GM19397 (cell line): ENCODE measurements around the gene C1orf146.
"Not testable (repeated sequence)": the region's sequence is repeated elsewhere in the genome, so short reads cannot be mapped to it uniquely, and the experiment has no call there.

Source experiments
- ATAC-seq: cut with Tn5 transposase; IDR thresholded peaks from one replicate; pipeline ENCODE4 v1.9.1; 2021; ENCODE audit warnings: mild to moderate bottlenecking, moderate library complexity; ENCODE audit not compliant: unreplicated experiment

Gene C1orf146

GRCh38 chr1:92217721-92218120 lies at the start of gene C1orf146:
Gene C1orf146 (plus strand): TSS chr1:92217915. CDS start chr1:92231421, 13,506 bp downstream.
- ATAC-seq = no peak

GRCh38 chr1:92168657-92169056 lies 49.1 kb upstream of the C1orf146 start:
- no peak for ATAC-seq

DNA sequence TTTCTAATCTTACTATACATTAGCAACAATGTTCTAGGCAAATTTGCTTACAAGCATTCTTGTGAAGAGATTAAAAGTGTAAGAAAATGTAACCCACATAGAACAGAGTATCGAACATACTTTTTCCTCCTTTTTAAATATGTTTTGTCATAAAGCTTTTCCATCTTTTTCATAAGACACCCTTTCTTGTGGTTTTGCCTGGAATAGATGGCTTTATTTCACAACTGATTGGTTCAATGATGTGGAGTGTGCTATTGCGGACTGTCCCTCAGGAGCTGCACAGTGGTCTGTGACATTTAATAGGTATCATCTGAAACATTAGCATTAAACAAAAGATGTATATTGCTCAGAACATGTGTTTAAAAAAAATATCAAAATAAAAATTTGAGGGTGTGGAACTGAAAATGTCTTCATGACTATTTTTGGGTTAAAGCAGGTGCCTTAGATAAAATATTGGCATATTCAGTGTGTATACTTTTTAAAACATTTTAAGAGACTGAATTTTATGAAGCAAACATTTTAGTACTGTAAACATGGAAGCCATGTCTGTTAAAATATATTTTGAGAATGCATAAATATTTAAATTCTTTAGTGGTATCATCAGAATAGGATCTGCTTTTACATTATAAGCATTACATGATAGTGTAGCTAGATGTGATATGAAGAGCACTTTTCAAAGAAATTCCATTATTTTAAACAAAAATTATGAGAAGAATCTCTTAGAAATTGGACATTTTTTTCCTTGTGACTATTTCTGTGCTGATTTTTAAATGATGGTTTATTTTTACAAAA lies 48.3 kb upstream of the C1orf146 start:
- no peak for ATAC-seq

- ATAC-seq = no peak
Observed at GRCh38 chr1:92184632-92185031, 33.1 kb upstream of the C1orf146 start.

- no peak for ATAC-seq
Observed at GRCh38 chr1:92186081-92186480, 31.6 kb upstream of the C1orf146 start.

GRCh38 chr1:92188436-92189255 lies 29.1 kb upstream of the C1orf146 start:
- ATAC-seq = no peak

- ATAC-seq = no peak
Observed at GRCh38 chr1:92191726-92192125, 26.0 kb upstream of the C1orf146 start.

GRCh38 chr1:92192246-92192645 lies 25.5 kb upstream of the C1orf146 start:
- ATAC-seq = no peak

- ATAC-seq = no peak
Observed at GRCh38 chr1:92194511-92194910, 23.2 kb upstream of the C1orf146 start.

- no peak for ATAC-seq
Observed at GRCh38 chr1:92201973-92202372, 15.7 kb upstream of the C1orf146 start.

DNA sequence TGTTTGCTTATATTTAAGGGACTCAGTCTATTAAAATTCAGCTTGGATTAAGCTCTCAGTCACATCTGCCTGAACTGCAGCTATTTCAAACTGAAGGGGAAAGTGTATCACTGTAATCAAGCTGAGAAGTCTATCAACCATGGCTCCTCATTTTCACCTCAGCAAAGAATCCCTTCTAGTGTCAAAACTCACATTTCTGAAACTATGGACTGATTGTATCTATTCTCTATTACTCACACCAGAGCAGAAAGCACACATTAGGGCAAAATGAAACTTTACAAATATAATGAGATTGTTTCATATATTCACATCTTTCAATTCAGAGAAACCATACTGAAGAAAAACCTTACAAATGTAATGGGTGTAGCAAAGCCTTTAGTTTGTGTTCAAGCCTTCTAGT lies 14.6 kb upstream of the C1orf146 start:
- ATAC-seq = no peak

GRCh38 chr1:92210701-92211100 lies 7.0 kb upstream of the C1orf146 start:
- ATAC-seq = no peak

GRCh38 chr1:92211166-92211565 lies 6.5 kb upstream of the C1orf146 start:
- no peak for ATAC-seq

GRCh38 chr1:92218559-92218958 lies 844 bp downstream of the C1orf146 start:
- no peak for ATAC-seq

- ATAC-seq = no peak
Observed at GRCh38 chr1:92219028-92219427, 1.3 kb downstream of the C1orf146 start.

- ATAC-seq = no peak
Observed at GRCh38 chr1:92228401-92228800, 10.7 kb downstream of the C1orf146 start.

DNA sequence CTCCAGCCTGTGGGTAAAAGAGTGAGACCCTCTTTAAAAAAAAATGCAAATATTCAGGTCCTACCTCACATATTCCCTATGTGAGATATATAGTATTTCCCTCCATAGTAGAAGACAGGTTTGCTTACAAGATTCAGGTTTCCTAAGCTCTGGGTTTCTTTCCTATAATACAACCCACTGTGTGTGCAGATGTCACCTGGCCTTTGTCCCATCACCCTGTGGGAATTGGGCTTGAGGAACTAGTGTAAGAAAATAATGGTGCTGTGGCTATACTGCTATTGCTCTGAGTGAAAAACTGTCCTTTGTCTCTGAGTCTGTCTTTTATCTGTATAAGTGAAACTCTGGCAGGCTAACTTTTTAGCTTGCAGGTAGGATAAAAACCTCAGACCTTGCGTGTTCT lies 13.0 kb downstream of the C1orf146 start:
- no peak for ATAC-seq

GRCh38 chr1:92240034-92240433 lies 22.3 kb downstream of the C1orf146 start:
- ATAC-seq = no peak

DNA sequence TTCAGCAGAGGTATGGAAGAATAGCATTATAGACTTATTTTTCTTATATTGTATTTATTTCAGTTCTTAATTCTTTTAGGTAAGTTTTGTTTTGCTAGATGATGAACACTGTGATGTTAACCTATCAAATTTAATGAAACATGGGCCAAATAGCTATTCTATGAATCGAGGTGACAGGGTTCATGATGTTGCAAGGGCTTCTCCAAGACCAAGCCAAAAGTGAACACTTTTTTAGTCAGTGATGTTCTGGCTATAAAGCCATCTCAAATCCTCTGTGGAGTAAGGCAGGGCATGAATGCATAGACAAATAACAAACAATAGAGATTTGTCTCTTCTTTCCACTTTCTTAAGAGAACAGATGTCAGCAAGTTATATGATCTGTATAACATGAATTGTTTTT lies 26.7 kb downstream of the C1orf146 start:
- no peak for ATAC-seq

DNA sequence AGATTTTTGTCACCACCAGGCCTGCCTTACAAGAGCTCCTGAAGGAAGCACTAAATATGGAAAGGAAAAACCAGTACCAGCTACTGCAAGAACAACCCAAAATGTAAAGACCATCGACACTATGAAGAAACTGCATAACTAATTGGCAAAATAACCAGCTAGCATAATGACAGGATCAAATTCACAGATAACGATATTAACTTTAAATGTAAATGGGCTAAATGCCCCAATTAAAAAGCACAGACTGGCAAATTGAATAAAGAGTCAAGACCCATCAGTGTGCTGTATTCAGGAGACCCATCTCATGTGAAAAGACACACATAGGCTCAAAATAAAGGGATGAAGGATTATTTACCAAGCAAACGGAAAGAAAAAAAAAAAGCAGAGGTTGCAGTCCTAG lies 37.0 kb downstream of the C1orf146 start:
- not testable (repeated sequence) for ATAC-seq

GRCh38 chr1:92259350-92259749 lies 41.6 kb downstream of the C1orf146 start:
- no peak for ATAC-seq

- no peak for ATAC-seq
Observed at GRCh38 chr1:92262516-92262915, 44.8 kb downstream of the C1orf146 start.
